HG03378 (cell line): ENCODE results near the gene BTBD2.

Experiments used
- ATAC-seq: cut with Tn5 transposase; IDR thresholded peaks from one replicate; pipeline ENCODE4 v1.9.1; 2021; ENCODE audit warnings: mild to moderate bottlenecking, moderate library complexity; ENCODE audit not compliant: unreplicated experiment

Gene BTBD2

DNA sequence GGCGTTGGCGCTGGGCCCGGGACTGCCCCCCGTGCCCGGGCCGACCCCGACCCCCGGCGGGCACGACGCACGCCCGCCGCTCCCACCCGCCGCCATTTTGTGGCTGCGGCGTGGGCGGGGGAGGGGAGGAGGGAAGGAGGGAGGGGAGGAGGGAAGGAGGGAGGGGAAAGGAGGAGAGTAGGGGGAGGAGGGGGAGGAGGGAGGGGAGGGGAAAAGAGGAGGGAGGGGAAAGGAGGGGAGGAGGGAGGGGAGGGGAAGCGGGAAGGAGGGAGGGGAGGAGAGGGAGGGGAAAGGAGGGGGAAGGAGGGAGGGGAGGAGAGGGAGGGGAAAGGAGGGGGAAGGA, at the start of gene BTBD2:
Gene BTBD2, minus strand, starts transcription at position 107 of the 343 bp plus-strand sequence. Its CDS starts 11 bp downstream, at position 96.
- no peak for ATAC-seq

DNA sequence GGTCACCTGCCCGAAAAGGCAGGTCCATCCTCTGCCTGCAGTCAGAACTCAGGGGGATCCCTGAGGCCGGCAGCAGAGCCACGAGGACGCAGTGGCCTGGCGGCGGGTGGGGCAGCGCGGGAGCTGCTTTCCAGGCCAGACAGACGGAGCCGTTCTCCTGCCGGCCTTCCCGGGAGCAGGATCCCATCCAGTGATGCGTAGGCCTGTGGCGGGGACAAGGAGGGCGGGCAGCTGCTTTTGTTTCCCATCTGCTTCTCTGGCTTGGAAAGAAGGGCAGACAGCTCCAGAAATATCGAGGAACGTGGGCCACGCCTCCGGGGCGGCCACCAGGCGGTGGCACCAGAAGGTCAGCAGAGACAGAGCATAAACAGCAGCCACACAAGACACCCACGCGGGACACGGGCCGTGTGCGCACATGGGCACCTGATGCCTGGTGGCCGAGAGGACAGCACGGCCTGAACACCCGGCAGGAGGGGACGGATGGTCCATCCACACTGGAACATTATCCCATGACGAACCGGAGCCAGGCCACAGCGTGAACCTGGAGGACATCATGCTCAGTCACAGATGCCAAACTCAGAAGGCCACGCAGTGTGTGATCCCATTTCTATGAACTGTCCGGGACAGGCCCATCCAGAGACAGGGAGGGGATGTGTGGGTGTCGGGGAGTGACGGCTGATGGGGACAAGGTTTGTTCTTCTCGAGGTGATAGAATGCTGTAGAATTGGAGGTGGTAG, 49.4 kb upstream of the BTBD2 start:
- no peak for ATAC-seq

DNA sequence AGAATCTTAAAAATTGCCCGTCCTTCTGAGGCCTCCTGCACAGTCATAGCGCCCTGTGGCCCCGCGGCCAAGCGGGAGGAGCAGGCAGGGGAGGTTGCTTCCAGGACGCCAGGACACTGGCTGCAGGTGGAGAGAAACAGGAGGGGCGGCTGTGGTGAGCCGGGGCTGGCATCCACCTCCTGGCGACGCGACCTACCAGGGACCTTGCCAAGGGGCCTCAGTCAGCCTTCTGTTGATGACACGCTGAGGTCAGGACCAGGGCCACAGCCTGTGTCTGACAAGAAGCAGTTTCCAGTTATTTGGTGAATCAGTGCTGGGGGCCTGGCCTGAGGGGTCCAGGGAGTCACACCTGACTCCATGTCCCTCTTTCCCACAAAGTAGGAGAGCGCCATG, 48.9 kb upstream of the BTBD2 start:
- ATAC-seq = no peak

DNA sequence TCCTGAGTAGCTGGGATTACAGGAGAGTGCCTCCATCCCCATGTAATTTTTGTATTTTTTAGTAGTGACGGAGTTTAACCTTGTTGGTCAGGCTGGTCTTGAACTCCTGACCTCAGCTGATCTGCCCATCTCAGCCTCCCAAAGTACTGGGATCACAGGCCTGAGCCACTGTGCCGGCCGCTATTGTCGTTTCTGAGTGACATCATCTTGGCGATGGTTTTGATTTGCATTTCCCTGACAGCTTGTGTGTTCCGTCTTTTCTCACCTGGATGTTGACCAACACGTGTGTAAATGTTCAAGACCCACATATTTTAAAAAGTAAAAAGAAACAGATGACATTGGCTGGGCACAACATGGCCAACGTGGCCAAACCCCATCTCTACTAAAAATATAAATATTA, 48.3 kb upstream of the BTBD2 start:
- no peak for ATAC-seq

DNA sequence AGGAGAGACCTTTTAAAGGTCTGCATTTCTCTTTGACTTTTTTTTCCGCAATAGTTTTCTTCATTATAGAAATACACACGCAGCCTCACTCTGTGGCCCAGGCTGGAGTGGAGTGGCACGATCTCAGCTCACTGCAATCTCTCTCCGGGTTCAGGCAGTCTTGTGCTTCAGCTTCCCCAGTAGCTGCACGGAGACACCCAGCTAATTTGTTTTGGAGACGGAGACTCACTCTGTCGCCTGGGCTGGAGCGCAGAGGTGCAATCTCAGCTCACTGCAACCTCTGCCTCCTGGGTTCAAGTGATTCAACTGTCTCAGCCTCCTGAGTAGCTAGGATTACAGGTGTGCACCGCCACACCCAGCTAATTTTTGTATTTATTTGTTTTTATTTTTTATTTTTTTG, 47.3 kb upstream of the BTBD2 start:
- no peak for ATAC-seq

DNA sequence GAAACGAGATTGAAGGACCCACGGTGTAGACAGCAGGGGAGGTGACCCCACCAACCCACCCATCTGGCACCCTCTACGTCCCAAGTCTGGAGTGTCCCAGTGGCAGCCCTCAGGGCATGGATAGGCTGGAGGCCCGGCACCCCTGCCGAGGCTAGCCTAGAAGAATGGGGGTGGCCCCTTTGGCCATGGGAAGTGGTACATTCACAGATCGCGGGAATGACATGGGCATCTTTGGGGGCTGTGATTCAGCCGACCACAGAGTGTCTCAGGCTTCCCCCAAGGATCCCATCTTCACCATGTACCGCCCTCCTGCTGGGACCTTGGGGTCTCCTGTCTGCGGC, 46.8 kb upstream of the BTBD2 start:
- no peak for ATAC-seq

DNA sequence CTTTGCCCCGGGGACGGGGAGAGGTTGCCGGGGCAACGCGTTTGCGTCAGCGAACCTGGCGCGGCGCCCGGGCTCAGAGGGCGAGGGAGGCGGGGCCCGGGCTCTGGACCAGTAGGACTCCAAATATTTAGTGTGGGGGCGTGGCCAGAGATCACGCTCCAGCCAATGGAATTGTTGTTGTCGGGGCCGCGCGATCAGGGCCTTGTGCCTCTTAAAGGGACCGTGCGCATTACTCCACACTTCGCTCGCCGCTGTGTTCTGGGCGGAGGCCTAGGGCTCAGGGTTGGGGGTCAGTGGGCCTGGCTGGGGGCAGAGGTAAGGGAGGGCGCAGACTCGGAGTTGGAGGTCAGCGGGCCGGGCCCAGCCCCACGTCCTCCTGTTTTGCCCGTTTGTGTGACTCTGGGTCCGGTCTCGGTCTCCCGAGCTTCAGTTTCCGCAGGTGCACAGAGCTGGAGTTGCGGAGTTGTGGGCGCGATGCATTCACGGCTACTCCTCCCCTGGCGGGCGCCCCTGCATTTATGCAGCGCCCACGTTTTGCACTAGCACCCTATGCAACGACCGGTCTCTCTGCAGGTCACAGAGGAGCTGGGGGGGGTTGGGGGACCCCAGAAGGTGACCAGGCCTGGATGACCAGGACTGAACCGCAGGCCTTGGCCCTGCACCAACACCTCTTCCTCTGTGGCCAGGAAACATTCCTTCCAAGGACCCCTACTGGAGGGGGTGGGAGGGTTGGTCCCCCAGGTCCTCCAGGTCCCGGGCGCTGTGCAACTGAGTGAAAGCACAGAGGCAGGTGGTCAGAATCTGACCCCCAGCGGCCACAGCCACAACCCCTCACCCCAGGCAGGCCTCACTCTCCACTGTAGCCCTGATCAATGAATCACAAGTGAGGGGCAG, 46.2 kb upstream of the BTBD2 start:
- ATAC-seq = peak; percentile 78

DNA sequence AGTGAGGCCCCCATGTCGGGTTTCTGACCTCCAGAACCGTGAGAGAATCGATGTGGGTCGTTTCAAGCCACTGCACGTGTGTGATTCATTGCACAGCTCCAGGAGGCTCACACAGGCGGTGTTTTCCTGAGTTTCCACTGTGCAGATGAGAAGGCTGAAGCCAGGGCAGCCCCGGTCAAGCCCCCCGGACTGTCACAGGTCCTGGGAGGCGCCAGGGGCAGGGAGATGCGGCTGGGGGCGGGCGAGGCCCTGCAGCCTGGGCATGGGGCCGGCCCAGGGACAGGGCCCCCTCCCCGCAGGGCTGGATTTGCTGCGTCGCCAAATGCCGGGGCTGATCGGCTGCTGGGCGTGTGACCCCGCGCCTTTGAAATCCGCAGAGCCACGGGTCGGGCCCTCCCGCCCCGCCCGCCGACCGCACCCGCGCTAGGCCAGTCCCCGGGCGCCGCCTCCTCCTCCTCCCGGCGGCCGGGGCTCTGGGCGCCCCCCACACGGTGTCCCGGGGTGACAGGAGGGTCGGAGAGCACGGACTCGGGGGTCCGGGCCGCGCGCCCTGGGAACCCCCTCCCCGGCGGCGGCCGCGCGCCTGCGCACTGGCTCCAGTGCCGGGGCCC, 45.5 kb upstream of the BTBD2 start:
- peak; percentile 25 for ATAC-seq

DNA sequence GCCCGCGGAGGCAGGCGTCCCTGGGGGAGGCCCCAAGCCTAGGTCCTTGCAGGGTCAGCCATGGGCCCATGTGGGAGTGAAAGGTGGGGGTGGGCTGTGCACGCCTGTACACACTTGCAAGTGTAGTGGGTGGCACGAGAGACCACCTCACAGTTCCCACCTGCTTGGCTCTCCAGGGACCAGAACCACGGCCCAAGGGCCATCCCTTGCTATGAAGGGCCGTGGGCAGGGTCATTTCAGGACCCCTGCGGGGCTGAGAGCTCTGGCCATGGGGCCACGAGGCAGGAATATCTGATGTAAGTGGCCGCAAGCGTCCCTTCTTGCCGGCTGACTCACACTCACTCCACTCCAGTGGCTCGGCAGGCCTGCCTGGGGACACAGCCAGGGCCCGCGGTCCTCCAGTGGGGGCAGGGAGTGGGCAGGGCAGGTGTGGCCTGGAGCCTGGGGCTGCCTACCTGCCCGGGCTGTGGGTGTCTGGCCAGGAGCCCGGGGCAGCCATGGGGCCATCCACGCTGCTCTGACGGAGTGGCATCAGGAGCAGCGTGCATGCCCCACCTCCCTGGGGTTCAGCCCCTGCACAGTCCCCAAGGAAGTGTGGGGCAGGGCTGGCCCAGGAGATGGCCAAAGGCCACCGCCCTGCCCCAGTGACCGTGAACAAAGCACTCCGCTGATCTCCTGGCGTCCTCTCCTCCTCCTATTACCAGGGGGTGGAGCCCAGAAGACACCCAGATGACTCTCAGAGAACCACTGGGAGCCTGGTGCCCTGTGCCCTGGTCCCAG, 44.1 kb upstream of the BTBD2 start:
- no peak for ATAC-seq

DNA sequence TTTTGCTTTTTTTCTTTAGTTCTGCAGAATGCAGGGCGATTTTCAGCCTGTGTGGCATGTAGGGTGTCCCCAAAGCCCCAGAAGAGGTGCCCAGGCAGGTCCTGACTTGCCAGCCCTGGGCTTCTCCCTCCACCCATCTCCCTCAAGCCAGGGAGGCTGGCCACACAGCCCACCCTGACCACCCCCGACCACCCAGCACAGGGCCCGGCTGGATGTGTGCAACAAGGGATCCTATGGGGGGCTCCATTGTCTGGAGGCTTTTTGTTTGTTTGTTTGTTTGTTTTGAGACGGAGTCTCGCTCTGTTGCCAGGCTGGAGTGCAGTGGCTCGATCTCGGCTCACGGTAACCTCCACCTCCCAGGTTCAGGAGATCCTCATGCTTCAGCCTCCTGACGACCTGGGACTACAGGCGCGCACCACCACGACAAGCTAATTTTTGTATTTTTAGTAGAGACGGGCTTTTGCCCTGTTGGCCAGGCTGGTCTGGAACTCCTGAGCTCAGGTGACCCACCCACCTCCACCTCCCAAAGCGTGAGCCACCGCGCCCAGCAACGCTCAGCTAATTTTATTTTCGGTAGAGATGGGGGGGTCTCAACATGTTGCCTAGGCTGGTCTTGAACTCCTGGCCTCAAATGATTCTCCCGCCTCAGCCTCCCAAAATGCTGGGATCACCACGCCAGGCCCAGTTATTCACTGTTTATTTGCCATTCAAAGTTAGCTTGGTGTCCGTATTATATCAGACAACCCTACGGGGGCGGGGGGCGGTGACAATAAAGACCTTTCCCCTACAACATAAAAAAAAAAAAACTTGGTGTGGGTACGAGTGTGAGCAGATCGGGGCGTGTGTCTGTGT, 43.3 kb upstream of the BTBD2 start:
- ATAC-seq = no peak

DNA sequence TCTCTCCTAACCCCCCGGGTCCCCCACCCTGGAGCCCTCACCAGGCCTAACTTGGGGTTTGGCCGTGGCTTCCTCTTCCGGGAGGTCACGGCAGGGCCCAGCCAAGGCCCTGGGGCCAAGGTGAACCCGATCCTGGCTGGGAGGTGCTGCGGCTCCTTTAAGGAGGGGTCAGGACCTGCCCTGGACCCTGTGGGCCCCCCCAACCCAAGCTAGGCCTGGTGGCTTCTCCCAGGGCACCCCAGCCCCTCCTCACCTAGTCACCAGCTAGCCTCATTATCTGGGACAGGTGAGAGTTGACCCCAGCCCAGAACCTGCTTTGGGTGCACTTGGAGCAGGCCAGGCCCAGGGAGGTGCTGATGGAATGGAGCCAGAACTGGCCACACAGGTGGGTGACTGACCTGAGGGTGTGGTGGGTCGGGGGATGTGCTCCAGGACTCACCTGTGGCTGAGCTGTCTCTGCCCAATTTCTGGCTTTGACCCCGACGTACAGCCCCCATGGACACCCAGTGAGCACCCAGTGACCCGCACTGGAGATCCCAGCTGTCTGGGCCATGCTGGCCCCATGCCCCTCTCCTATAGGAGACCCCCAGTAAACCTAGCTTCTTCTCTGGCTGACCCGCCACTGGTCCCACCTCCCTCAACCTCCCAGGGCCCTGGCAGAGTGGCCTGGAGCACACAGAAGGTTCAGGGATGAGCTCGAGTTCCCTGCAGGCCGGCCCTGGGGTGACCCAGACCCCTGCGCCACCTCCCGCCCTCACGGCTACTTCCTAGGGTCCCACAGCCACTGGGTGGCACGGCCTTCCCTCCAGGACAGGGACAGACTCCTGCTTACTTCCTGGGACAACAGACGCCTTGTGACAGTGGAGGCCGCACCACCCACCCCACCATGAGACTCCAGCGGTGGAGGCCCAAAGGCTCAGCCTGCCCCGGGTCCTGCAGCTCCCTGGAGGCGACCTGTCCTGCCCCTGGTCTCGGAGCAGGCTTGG, 42.3 kb upstream of the BTBD2 start:
- no peak for ATAC-seq

DNA sequence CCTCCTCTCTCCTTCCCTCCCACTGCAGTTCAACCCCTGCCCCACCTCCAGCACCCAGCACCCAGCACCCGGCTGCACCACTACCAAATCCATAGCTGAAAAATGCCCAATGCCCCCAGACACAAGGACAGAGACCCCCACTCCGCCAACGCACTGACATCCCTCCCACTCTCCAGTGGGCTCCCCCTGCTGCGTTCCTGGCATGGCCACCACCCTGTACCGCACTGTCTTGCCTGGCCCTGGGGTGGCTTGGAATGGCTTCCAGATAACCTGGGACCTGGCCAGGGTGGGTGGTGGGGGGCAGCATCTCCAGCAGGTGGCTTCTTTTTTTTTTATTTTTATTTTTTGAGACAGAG, 41.3 kb upstream of the BTBD2 start:
- ATAC-seq = no peak

DNA sequence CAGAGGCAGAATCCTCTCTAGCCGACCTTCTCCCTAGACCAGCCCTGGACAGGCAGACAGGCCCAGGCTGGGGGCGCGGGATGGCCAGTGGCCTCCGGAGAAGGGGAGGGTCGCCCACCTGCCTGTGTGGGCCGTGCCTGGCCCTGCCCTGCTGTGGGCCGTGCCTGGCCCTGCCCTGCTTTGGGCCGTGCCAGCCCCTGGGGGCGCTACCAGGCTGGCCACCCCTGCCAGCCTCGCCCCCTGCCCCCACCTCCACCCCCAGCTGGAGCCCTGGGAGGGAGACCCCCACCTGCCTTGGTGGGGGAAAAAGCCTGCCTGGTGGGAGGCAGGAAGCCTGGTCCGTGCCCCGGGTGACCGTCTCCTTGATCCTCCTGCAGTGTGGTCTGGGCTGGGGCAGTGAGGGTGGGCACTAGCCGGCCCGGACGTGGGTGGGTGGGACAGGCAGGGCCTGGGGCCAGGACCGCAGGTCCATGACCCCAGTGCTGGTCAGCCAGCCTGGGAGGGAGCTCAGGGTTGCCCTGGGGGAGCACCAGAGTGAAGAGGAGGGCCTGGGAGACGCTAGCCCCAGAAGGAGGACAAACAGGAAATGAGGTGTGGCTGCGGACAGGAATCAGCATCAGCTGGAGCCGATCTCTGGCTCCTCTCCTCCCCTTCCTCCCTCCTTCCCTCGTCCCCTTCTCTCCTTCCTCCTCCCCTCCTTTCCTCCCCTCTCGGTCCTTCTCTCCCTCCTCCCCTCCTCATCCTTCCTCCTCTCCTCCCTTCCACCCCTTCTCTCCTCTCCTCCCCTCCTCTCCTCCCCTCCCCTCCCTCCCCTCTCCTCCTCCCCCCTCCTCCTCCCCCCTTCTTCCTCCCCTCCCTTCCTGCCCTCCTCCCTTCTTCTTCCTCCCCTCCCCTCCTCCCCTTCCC, 40.7 kb upstream of the BTBD2 start:
- ATAC-seq = no peak

DNA sequence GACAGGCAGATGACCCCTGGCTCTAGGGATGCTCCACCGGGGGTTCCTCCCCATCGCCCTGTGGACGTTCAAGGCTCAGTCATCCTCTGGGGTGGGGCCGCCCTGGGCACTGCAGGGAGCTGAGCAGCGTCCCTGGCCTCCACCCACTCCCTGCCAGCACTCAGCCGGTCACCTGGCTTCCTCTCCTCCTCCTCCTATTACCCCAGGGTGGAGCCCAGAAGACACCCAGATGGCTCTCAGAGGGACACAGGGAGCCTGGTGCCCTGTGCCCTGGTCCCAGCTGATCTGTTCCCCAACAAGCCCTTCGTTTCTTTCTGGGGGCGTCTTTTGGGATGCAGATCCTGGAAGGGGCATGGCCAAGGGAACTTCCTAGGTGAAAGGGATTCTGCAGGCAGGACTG, 39.2 kb upstream of the BTBD2 start:
- no peak for ATAC-seq

DNA sequence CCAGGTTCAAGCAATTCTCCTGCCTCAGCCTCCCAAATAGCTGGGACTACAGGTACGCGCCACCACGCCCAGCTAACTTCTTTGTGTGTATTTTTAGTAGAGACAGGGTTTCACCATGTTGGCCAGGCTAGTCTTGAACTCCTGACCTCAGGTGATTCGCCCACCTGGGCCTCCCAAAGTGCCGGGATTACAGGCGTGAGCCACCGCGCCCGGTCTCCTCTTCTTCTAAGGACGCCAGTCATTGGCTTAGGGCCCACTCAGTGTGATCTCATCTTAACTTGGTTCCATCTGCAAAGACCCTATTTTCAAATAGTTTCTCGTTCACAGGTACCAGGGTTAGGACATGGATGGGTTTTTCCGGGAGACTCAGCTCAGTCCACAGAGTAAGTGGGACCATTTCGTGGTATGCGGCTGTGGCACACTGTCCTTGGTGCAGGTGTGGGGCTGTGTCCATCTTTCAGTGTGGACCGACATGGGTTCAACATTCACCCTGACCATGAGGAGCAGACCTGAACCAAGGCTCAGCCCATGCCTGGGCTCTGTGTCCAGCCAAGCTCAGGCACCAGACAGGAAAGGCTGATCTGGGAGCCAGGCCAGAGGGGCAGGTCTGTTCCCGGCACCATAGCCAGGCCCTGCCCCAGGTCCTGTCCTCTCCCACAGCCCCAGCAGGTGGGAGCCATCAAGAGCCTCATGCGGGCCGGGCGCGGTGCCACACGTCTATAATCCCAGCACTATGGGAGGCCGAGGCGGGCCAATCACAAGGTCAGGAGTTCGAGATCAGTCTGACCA, 38.3 kb upstream of the BTBD2 start:
- no peak for ATAC-seq

DNA sequence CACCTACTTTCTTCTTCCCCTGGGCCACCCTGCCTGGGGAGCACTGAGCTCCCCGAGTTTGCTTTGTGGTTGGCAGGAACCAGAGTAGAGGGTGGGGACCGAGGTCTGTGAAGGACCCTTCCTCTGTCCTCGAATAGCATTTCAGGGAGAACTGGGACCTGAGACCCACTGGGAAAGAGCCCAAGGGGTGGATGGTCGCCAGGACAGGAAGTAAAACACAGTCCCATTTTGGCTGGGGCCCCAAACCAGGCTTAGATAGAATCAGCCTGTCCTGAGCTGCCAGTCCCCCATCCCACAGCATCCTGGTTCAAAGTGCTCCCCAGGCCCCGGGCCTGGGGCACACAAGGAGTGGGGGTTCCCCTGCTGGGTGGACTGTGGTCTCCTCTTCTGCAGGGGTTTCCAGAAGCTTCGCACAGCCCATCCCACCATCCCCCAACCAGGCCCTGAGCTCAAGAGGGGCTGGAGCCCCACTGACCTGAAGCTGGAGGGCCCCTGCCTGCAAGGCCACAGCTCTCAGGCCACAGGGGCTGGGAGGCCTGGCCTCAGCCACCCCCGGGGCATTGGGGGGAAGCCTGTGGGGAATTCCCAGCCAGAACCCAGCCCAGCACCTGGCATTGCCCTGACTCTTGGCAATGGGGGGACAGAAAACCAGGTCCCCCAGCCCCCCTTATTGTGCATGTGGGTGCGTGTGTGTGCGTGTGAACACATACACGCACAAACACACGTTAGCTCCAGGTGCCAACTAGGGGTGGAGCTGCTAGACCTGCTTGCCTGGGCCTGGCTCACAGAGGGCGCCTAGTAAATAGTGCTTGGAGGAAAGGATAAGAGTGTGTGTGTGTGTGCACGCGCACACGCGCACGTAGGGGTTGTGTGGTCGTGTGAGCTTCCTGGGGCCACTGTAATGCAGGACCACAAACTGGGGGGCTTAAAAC, 36.5 kb upstream of the BTBD2 start:
- ATAC-seq = peak; percentile 1
